KOPT-K1 (cell line): ENCODE results near the gene PDXP.
"Not testable (repeated sequence)": the region's sequence is repeated elsewhere in the genome, so short reads cannot be mapped to it uniquely, and the experiment has no call there.

Experiments used
- H3K27ac ChIP-seq: fragments of 200-600 bp; sonication (generic); 2 replicates; pipeline ENCODE4 v1.5.1; 2016; ENCODE audit warnings: antibody characterized with exemption, mild to moderate bottlenecking, low read depth, low read length; ENCODE audit not compliant: poor library complexity, severe bottlenecking
- H3K36me3 ChIP-seq: fragments of 200-600 bp; sonication (generic); 2 replicates; pipeline ENCODE4 v1.5.1; 2017; ENCODE audit warnings: antibody characterized with exemption, mild to moderate bottlenecking, low read length, moderate library complexity; ENCODE audit not compliant: insufficient read depth
- H3K9me3 ChIP-seq: fragments of 200-600 bp; sonication (generic); 2 replicates; pipeline ENCODE4 v1.5.1; 2017; ENCODE audit warnings: antibody characterized with exemption, low read length, mild to moderate bottlenecking; ENCODE audit not compliant: insufficient read depth, poor library complexity, severe bottlenecking

Gene PDXP

DNA sequence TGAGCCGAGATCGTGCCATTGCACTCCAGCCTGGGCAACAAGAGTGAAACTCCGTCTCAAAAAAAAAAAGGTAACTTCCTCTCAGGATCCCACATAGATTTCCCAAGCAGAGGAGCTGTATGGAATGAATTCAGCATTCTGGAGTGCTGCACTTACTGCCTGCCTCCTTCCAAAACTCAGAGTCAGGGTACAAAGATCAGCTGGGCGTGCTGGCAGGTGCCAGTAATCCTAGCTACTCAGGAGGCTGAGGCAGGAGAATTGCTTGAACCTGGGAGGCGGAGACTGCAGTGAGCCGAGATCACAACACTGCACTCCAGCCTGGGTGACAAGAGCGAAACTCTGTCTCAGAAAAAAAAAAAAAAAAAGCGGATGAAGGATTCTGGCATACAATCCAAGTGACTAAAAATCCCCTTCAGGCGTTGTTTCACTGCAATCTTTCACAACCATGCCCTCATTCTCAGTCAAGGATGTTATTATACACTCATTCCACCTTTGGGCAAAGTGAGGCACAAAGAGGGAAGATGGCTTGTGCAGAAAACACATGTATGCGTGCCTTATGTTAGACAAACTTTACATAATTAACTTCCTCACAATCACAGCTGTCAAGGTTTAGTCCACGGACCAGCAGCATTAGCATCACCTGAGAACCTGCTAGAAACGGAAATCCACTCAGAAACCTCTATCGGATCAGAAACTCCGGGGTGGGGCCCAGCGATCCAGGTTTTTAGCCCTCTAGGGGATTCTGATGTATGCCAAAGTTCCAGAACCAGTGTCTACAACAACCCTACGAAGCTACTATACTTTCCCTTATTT is 26.5 kb downstream of the PDXP start:
- no peak overlapping the region for H3K27ac ChIP-seq
- H3K9me3 ChIP-seq = no peaks in the 10 kb centered on the region
- peaks cover 19% of the 10 kb centered on the region for H3K36me3 ChIP-seq

- Histone ChIP-seq H3K36me3 (peaks cover 32% of the 10 kb centered on the region), H3K9me3 (no peaks in the 10 kb centered on the region), H3K27ac (peak within 1 kb of the TSS; percentile 87)
Observed at GRCh38 chr22:37686002-37686982, 27.8 kb downstream of the PDXP start, which contains the start of gene NOL12. Gene NOL12, plus strand, starts transcription at chr22:37686343. Its CDS starts 50 bp downstream, at chr22:37686393.

DNA sequence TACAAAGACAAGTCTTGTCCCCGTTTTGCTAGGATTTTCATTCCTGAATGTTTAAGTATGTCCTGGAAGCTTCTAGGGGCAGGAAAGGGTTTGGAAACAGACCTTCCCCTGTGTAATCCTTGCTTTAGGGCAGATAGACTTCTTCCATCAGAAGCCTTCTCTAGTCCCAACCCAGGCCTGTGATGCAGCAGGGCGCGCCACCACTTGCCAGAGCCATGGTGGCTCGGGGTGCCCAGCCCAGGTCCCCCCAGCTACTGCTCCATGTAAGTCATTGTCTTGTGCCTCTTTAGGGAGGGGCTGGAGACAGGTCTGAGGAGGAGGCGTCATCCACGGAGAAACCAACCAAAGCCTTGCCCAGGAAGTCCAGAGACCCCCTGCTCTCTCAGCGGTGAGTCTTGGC is 31.9 kb downstream of the PDXP start:
- Histone ChIP-seq H3K36me3 (peaks cover 70% of the 10 kb centered on the region), H3K9me3 (no peaks in the 10 kb centered on the region), H3K27ac (no peak overlapping the region)

GRCh38 chr22:37690901-37691504 is 32.5 kb downstream of the PDXP start:
- Histone ChIP-seq H3K9me3 (no peaks in the 10 kb centered on the region), H3K36me3 (peaks cover 75% of the 10 kb centered on the region), H3K27ac (no peak overlapping the region)

- Histone ChIP-seq H3K36me3 (peaks cover 75% of the 10 kb centered on the region), H3K9me3 (no peaks in the 10 kb centered on the region), H3K27ac (no peak overlapping the region)
Observed at GRCh38 chr22:37692627-37693285, 34.2 kb downstream of the PDXP start.

DNA sequence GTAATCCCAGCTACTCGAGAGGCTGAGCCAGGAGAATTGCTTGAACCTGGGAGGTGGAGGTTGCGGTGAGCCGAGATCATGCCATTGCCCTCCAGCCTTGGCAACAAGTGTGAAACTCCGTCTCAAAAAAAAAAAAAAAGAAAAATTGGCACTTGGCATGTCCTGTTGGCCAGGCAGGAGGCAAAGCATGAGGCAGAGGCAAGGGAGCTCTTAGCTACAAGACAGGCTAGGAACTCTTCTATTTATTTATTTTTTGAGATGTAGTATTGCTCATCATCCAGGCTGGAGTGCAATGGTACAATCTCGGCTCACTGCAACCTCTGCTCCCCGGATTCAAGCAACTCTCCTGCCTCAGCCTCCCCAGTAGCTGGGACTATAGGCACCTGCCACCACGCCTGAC is 35.6 kb downstream of the PDXP start:
- H3K36me3 ChIP-seq = peaks cover 62% of the 10 kb centered on the region
- H3K27ac ChIP-seq, H3K9me3 ChIP-seq: not testable (repeated sequence)

DNA sequence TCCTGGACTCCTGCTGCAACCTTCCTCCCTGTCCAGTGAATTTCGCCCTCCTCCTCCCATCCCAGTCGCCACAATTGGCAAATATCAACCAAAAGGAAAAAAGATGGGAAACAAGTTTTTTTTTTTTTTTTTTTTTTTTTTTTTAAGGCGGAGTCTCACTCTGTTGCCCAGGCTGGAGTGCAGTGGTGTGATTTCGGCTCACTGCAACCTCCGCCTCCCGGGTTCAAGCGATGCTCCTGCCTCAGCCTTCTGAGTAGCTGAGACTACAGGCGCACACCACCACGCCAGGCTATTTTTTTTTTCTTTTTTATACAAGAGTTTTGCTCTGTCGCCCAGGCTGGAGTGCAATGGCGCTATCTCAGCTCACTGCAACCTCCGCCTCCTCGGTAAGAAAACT is 37.7 kb downstream of the PDXP start:
- H3K9me3 ChIP-seq, H3K27ac ChIP-seq: not testable (repeated sequence)

DNA sequence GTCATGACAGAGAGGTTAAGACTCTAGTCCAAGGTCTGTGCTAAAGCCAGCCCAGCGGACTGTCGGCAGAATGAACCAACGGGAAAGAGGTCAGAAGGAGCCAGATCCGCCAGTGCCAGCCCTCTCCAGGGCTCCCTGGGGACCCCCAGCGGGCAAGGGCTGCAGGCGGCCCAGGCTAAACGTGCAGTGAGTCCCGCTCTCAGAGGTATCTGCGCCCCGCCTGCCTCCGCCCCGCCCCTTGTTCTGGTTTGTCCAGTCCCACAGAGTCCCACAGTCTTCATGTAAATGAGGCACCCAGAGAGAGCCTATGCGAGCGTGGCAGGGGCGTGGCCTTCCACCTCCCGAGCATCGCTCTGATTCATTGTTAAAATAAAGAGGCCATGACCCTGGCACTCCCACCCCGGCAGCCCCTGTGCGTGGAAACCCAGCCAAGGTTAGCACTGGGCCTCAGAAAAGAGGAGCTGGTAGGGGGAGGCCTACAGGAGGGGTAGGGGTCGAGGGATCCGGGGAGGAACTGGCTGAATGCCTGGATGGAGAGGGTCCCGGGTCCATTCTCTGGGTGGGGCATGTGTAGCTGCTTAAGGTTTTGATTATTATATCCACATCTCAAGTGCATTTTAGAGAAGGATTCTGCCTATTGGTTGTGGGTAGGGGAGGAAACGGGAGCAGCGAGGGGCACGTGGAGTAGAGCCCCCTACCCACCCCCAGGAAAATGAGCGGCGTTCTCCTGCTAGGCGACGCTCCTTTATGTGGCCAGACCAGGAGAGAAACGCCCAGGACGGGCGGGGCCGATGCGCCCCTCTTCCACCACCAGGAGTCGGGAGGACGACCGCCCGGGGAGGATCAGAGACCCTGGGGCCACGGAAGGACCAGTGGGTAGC is 38.4 kb downstream of the PDXP start, which contains the start of gene TRIOBP:
TSS of gene TRIOBP (plus strand) at position 392 of the 881 bp plus-strand sequence. CDS start 4,318 bp downstream, outside the sequence.
- Histone ChIP-seq H3K9me3 (no peaks in the 10 kb centered on the region), H3K27ac (no peak within 1 kb of the TSS), H3K36me3 (peaks cover 37% of the 10 kb centered on the region)

More for the DNA sequence above, 37.7 kb downstream of the PDXP start:
- peaks cover 43% of the 10 kb centered on the region for H3K36me3 ChIP-seq

GRCh38 chr22:37697538-37697835 is 39.0 kb downstream of the PDXP start:
- Histone ChIP-seq H3K27ac (no peak overlapping the region), H3K36me3 (peaks cover 31% of the 10 kb centered on the region), H3K9me3 (no peaks in the 10 kb centered on the region)

DNA sequence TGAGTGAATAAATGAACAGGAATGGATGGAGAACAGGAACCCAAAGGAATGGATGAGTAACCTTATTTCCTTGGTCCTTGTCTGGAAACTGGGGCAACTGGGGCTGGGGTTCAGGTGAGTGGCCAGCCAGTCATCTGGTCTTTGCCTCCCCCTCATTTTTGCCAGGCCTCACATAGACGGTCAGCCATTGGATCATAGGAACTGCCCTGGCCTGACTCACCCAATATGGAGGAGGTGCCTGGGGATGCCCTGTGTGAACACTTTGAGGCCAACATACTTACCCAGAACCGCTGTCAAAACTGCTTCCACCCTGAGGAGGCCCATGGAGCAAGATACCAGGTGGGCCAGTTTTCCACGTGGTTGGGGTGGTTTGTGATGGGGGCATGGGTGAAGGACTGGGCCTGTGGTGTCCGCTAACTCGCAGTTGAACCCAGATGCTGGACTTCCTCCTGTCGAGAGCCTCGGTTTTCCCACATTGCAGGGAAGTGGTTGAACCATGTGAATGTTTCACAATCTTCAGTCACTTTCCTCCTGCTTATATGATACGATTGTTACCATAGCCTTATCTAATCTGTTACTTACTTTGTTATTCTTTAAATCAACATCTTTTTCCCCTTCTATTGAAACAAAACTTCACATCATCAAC is 42.7 kb downstream of the PDXP start:
- H3K9me3 ChIP-seq = no peaks in the 10 kb centered on the region
- H3K36me3 ChIP-seq = no peaks in the 10 kb centered on the region; the same call in 1 of the 2 replicates
- H3K27ac ChIP-seq = no peak overlapping the region

DNA sequence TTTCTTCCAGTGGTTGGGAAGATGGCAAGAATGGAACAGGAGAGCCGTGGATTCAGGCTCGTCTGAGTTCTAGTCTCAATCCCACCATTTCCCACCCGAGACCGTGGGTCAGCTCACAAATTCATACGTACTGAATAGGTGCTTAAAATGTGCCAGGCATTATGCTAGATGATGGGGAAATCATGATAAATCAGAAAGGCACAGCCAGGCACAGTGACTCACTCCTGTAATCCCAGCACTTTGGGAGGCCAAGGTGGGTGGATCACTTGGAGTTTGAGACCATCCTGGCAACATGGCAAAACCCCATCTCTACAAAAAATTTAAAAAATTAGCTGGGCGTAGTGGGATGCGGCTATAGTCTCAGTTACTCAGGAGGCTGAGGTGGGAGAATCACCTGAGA is 45.4 kb downstream of the PDXP start:
- H3K27ac ChIP-seq = no peak overlapping the region
- H3K36me3 ChIP-seq = no peaks in the 10 kb centered on the region; the same call in 1 of the 2 replicates
- H3K9me3 ChIP-seq = no peaks in the 10 kb centered on the region

GRCh38 chr22:37704645-37705044 is 46.1 kb downstream of the PDXP start:
- no peaks in the 10 kb centered on the region for H3K9me3 ChIP-seq
- H3K36me3 ChIP-seq = no peaks in the 10 kb centered on the region; the same call in 1 of the 2 replicates

GRCh38 chr22:37705205-37705604 is 46.7 kb downstream of the PDXP start:
- Histone ChIP-seq H3K27ac (no peak overlapping the region), H3K9me3 (no peaks in the 10 kb centered on the region), H3K36me3 (no peaks in the 10 kb centered on the region; the same call in 1 of the 2 replicates)

More at GRCh38 chr22:37704645-37705044, 46.1 kb downstream of the PDXP start:
- H3K27ac ChIP-seq = no peak overlapping the region
